ENCODE measurements around the gene MINK1.
"Not testable (repeated sequence)": the region's sequence is repeated elsewhere in the genome, so short reads cannot be mapped to it uniquely, and the experiment has no call there.

The MINK1 gene

GRCh38 chr17:4902540-4902939, 69.4 kb downstream of the MINK1 start:
- Mint-ChIP-seq H3K4me1 (peaks cover 31% of the 10 kb centered on the region), H3K27me3 (ENCODE audit: low read depth, poor library complexity) (peaks cover 22% of the 10 kb centered on the region), H3K9me3 (no peaks in the 10 kb centered on the region), H3K4me3 (no peak overlapping the region), H3K36me3 (ENCODE audit: low read depth) (peaks cover 12% of the 10 kb centered on the region), H3K27ac (no peak overlapping the region)
- TF ChIP-seq CTCF (IDR thresholded peaks at IDR 0.05), result no peak
- DNase-seq, result no peak

GRCh38 chr17:4903051-4903818, 70.1 kb downstream of the MINK1 start, which contains the start of gene CHRNE:
Gene CHRNE (minus strand): TSS chr17:4903098. CDS start chr17:4903063, 35 bp downstream.
- no peaks in the 10 kb centered on the region for H3K9me3 Mint-ChIP-seq
- peaks cover 27% of the 10 kb centered on the region for H3K4me1 Mint-ChIP-seq
- no peak within 1 kb of the TSS for H3K27ac Mint-ChIP-seq
- H3K36me3 Mint-ChIP-seq (ENCODE audit: low read depth), result peaks cover 12% of the 10 kb centered on the region
- H3K4me3 Mint-ChIP-seq, result peak within 1 kb of the TSS; percentile 11
- DNase-seq, result peak; percentile 80
- TF ChIP-seq CTCF (IDR thresholded peaks at IDR 0.05), result peak; percentile 75
- H3K27me3 Mint-ChIP-seq (ENCODE audit: low read depth, poor library complexity), result peaks cover 22% of the 10 kb centered on the region

GRCh38 chr17:4906642-4907041, 73.5 kb downstream of the MINK1 start:
- H3K4me1 Mint-ChIP-seq, result peaks cover 31% of the 10 kb centered on the region
- DNase-seq; H3K27ac Mint-ChIP-seq; H3K36me3 Mint-ChIP-seq (ENCODE audit: low read depth); H3K9me3 Mint-ChIP-seq; H3K4me3 Mint-ChIP-seq: not testable (repeated sequence)
- H3K27me3 Mint-ChIP-seq (ENCODE audit: low read depth, poor library complexity), result peaks cover 18% of the 10 kb centered on the region

- Mint-ChIP-seq H3K27ac (no peak overlapping the region), H3K36me3 (ENCODE audit: low read depth) (no peaks in the 10 kb centered on the region), H3K27me3 (ENCODE audit: low read depth, poor library complexity) (peaks cover 14% of the 10 kb centered on the region), H3K4me1 (peaks cover 18% of the 10 kb centered on the region), H3K9me3 (no peaks in the 10 kb centered on the region), H3K4me3 (no peak overlapping the region)
- TF ChIP-seq CTCF (IDR thresholded peaks at IDR 0.05), result no peak
- DNase-seq, result no peak
These were observed 75.2 kb downstream of the MINK1 start for GRCh38 chr17:4908301-4908700.

GRCh38 chr17:4908711-4909496, 75.8 kb downstream of the MINK1 start:
- peak; percentile 81 for DNase-seq
- H3K27me3 Mint-ChIP-seq (ENCODE audit: low read depth, poor library complexity), result peaks cover 17% of the 10 kb centered on the region
- no peak overlapping the region for H3K27ac Mint-ChIP-seq
- peaks cover 13% of the 10 kb centered on the region for H3K4me1 Mint-ChIP-seq
- H3K36me3 Mint-ChIP-seq (ENCODE audit: low read depth), result no peaks in the 10 kb centered on the region
- TF ChIP-seq CTCF (IDR thresholded peaks at IDR 0.05), result peak; percentile 76
- no peaks in the 10 kb centered on the region for H3K9me3 Mint-ChIP-seq
- H3K4me3 Mint-ChIP-seq, result no peak overlapping the region

- no peak for TF ChIP-seq CTCF (IDR thresholded peaks at IDR 0.05)
These were observed 80.9 kb downstream of the MINK1 start for GRCh38 chr17:4913994-4914393.

GRCh38 chr17:4914551-4914950, 81.4 kb downstream of the MINK1 start:
- peaks cover 11% of the 10 kb centered on the region for H3K4me1 Mint-ChIP-seq
- H3K27ac Mint-ChIP-seq; H3K27me3 Mint-ChIP-seq (ENCODE audit: low read depth, poor library complexity); H3K4me3 Mint-ChIP-seq; H3K36me3 Mint-ChIP-seq (ENCODE audit: low read depth); DNase-seq; H3K9me3 Mint-ChIP-seq: not testable (repeated sequence)

More at GRCh38 chr17:4913994-4914393, 80.9 kb downstream of the MINK1 start:
- Mint-ChIP-seq H3K9me3 (no peaks in the 10 kb centered on the region), H3K27me3 (ENCODE audit: low read depth, poor library complexity) (peaks cover 8% of the 10 kb centered on the region), H3K36me3 (ENCODE audit: low read depth) (no peaks in the 10 kb centered on the region), H3K4me3 (no peak overlapping the region), H3K4me1 (peaks cover 9% of the 10 kb centered on the region), H3K27ac (no peak overlapping the region)
- no peak for DNase-seq
